ENCODE measurements around the gene CAB39L.
A peak's percentile ranks its signal among the peaks of the same experiment; 100 is the strongest.
"Not testable (repeated sequence)": the region's sequence is repeated elsewhere in the genome, so short reads cannot be mapped to it uniquely, and the experiment has no call there.

CAB39L gene

DNA sequence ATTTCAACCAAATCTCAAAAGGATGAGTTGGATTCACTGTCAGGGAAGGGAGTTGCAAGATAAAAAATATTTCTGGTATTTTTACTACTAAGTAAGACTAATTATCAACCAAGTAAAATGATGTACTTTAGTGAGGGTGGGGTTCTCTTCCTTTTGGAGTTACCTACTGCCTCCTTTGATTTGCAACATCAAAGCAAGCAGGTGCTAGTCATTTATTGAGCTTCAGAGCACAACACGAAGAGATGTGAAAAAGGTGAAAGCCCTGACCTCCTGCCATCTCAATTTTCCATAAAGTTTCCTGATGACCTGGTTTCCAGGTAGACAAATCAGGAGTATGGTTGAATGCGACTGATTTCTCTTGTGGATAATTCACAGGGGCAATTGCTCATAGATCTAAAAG is 100.1 kb downstream of the CAB39L start:
- no peak for DNase-seq

DNA sequence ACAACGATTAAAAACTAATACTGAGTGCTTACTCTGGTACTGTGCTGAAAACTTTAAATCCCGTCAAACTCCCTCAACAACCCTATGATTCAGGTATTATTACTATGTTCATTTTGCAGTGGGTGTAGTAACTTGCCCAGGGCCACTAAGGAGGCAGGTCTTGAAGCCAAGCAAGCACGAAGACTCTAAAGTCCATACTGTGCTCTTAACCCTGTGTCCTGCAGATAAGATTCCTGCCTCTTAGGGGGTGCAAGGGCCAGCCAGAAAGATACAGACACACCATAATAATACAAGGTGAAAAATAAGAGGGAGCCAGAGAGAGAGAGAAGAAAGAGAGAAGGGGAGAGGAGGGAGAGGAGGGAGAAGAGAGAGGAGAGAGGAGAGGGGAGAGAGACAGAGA is 100.6 kb downstream of the CAB39L start:
- no peak for DNase-seq

DNA sequence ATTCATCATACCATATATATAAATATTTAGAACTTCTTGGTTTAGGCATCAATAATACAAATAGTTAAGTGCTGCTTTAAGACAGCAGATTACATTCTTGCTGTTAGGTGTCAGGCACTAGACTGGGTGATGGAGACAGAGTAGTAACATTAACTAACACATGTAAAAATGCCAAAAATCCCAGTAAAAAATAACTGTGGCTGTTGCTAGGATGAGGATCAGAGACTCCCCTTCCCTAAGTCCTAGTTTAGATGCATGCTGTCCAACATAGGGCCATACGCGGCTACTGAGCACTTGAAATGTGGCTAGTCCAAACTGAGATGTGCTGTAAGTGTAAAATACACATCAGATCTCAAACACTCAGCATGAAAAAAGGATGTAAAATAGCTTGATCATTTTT is 101.4 kb downstream of the CAB39L start:
- DNase-seq: no peak

DNA sequence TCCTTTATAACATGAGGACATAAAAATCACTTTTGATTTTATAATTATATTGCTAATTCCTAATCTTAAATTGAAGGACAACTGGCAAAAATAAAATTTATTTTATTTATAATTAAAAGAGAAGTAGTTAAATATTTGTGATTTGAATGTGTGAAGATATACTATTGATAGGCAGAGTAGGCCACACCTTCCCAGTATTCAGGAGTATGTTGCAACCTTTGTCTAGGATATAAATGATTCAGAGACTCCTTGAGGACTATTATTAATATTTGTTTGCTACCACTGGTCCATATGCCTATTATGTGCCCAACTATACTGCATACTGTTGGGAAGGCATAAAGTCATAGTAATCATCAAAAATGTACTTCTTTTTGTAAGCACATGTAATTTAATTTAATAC is 101.9 kb downstream of the CAB39L start:
- no peak for DNase-seq

DNA sequence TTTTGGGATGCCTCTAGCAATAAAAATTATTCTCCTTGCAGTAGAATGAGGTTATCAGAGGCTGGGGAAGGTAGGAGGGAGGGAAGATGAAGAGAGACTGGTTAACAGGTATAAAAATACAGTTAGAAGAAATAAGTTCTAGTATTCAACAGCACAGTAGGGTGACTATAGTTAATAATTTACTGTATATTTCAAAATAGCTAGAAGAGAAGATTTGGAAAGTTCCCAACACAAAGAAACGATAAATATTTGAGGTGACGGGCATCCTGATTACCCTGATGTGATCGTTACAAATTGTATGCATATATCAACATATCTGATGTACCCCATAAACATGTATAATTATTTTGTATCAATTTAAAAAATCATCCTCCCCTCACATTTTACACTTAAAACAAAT is 102.3 kb downstream of the CAB39L start:
- no peak for DNase-seq

DNA sequence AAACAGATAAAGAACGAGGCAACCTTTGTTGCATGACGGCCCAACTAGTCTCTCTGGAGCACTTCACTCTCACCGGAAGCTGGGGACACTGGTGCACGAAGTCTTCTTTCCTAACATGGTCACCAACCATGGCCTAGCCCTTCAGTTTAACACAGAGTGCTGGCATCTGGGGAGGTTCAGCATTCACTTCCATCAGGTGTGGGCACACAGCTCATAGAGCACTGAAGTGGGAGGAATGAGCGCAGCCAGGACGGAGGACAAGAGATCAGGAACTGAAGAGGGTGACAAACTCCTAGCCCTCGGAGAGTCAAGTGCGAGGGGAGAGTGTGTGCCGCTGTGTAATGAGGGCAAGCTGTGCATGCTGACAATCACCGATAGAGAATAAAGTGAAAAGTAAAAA is 103.7 kb downstream of the CAB39L start:
- DNase-seq: no peak

DNA sequence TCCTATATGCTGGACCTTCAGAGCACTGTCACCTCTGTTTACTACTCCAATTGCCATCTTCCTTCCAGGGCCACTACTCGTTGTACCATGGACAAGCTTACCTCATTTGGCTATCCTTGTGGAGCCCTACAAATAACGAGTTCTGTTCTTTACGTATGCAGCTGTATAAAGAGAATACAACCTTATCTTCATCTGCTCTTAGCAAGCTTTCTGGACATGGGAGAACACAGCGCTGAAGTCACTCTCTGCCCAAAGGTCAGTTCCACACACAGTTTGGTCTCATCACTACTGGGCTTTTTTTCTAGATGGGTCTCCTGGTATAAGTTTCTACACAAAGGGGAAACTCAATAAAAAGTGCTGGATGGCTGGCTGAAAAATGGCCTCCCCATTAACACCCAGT is 107.2 kb downstream of the CAB39L start:
- DNase-seq: no peak

DNA sequence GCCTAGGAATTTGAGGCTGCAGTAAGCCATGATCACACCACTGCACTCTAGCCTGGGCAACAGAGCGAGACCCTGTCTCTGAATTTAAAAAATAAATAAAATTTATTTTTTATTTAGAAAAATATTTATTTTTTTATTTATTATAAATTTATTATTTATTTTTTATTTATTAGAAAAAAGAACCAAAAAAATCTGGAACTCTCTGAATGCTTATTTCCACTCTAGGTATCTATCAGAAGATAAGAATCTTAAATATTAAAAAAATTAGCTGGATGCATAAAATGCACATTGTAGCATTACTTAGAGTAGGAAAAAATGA is 113.4 kb downstream of the CAB39L start:
- no peak for DNase-seq

DNA sequence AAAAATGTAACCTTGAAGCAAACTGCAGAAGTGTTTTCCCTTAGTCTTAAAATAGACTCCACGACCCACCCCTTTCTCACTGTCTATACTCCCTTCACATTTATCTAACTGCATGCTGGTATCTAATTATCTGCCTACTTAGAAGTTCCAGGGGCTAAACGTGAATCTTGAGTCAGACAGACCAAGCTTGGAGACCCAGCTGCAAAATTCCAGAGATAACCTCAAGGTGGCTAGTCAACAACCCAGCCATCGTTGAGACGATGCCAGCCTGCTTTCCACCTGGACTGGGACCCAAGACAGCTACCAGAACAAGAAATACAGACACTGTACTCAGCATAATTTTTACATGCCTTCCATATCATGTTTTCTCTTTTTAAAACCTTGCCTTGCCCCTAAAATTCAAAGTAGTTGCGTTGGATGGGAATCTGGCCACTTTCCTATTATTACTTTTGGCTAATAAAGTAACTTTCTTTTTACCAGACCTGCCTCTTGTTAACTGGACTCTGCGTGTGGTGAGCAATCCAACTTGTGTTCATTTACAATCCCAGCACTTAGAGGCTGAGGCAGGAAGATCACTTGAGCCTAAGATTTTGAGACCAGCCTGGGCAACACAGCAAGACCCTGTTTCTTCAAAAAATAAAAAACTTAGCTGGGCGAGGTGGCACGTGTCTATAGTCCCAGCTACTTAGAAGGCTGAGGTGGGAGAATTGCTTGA is 113.9 kb downstream of the CAB39L start:
- DNase-seq: no peak

DNA sequence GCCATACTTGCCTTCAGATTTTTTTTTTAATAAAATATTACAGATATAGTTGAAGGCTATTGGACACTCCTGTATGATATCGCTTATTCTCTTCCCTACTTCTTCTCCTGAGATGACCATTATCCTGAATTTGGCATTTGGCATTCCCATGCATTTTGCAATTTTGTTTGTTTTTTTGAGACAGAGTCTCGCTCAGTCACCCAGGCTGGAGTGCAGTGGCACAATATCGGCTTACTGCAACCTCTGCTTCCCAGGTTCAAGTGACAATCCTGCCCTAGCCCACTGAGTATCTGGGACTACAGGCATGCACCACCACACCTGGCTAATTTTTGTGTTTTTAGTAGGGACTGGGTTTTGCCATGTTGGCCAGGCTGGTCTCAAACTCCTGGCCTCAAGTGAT is 116.7 kb downstream of the CAB39L start:
- not testable (repeated sequence) for DNase-seq

DNA sequence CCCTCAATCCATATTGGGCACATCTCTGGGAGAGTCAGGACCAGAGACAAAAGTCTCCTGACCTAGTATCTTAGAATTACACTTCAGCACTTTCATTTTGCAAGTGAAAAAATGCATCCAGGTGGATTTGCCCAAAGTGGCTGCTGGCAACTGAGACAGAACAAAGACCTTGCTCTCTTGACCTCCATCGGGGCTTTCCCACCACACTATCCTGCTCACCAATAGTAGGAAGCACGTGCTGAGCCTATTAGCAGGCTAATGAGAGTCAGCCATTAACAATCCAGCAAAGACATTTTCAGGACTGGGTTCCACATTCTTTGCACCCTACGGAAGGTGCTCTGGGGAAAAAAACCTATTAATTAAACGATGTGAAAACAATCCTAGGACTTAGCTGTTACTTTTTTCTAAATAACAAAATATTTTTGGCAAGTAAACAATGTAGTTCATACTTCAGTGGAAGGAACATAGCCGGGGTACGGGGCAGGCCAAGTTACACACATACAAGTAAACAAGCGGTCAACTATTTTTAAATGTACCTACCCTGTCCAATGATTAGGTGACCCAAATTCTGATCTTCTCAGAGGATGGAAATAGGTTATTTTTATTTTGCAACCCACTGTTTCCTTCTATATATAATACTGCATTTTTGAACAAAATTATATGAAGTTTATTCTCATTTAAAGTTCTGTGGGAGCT is 117.5 kb downstream of the CAB39L start:
- no peak for DNase-seq

DNA sequence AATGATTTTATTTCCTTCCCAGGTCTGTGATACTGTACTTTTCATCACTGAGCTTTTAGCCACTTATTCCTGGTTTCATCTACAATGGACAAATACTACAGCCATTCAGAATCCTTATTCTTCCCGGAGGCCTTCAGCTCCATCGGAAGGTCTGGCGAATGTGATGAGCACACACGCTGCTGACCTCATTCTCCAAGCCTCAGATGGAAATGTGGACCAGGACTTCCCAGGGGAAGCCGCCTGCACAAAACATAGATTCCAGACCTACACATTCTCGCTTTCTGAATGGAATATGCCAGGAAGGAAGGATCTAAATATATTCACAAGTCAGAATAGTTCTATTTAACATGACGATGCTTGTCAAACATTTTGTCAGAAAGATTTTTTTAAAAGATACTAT is 120.5 kb downstream of the CAB39L start:
- no peak for DNase-seq

DNA sequence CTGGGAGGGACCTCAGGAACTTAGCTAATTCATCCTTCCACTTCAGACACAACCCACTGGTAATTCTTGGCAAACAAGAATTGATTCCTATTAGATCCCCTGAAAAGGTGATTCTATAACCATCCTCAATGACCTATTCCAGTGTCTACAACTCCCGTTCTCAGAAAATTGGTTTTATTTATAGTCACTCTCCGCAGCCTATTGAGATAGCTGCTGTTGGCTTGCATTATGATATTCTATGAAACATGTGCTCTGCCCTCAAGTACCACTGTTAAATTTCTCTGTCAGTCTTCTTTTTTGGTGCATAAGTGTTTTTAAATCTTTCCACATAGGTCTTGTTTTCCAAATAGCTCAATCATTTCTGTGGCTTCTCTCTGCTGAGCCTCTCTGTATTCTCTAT is 121.2 kb downstream of the CAB39L start:
- no peak for DNase-seq

DNA sequence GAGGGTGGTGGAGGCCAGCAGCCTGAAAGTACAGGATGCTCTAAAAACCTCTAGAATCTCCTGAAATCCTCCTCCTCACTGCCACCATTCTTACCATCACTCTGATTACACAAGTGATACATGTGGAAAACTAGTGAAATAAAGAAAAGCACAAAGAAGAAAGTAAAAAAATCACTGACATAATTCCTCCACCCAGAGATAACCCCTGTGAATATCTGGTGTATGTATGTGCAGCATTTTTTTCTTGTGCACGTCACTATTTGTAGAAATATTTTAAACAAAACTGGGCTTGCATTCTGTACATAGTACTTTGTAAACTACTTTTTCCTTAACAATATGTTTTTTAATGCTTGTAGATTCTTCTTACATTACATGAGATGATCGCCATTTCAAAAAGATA is 122.9 kb downstream of the CAB39L start:
- no peak for DNase-seq

DNA sequence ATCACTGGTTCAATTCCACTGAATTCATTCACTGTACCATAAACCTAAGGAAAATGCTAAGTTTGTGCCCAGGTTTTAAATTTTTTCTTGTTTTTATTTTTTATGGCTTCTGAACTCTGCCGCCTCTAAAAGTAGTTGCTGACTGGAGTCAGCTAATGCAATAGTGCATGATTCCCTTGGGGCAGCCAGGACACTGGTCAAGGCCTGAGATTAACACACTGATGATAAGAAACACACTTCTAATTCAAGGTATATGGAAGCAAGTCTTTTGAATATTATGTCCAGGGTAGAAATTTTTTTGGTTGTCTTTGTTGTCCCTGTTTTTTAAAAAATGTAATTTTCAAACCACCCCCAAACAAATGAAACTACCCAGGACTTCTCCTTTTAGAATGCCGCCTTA is 123.9 kb downstream of the CAB39L start:
- DNase-seq: peak in 2 of 4 experiments; percentile 4 to 6

DNA sequence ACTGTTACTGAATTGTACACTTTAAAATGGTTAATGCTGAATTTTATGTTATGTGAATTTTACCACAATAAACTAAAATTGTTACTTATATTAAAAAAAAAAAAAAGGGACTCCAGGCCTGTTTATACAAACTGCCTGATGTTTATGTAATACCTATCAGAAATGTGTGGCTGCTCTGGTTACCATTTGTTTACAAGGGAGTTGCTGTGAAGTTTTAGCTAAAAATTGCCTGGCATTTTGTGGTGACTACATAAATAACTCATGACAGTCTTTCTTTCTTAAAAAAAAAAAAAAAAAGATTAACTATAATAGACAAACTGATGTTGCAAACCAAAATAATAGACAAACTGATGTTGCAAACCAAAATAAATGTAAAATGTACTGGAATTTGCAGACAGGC is 124.3 kb downstream of the CAB39L start:
- DNase-seq: peak in 2 of 4 experiments; percentile 7 to 27

DNA sequence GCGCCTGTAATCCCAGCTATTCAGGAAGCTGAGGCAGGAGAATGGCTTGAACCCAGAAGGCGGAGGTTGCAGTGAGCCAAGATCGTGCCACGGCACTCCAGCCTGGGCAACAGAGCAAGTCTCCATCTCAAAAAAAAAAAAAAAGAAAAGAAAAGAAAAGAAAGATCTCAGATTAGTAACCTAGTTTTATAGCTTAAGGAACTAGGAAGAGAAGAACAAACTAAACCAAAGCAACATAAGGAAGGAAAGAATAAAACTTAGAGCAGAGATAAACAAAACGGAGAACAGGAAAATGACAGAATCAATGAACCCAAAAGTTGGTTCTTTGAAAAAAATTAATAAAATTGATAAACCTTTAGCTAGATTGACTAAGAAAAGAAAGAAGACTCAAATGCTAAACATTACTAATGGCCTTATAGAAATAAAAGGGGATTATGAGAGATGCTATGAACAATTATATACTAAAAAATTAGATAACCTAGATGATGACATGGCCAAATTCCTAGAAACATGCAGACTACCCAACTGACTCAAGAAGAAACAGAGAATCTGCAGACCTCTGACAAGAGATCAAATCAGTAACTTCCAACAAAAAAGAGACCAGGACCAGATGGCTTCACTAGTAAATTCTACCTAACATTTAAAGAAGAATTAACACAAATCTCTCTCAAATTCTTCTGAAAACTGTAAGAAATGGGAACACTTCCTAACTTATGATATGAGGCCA is 127.9 kb downstream of the CAB39L start:
- DNase-seq: no peak

DNA sequence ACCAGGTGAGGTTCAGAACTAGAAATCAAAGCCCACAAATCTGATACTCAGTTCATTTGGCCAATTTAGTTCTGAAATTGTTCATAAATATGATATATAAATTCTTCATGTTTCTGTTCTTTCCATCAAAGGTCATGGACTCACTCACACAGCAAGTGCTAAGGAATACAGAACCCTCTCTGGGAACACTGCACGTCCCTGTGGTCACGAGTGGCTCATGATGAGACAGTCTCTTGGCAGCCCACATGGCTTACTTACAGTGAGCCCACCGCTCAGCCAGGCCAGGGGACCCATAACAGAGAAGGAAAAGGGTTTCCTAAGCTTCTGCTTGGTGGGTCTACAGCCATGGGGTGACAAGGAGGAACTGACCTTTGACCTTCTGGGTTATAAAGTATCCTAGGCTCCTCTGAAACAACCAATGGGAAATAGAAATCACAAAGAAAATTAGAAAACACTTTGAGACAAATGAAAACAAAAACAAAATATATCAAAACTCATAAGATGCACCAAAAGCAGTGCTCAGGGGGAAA is 128.8 kb downstream of the CAB39L start:
- DNase-seq: no peak

DNA sequence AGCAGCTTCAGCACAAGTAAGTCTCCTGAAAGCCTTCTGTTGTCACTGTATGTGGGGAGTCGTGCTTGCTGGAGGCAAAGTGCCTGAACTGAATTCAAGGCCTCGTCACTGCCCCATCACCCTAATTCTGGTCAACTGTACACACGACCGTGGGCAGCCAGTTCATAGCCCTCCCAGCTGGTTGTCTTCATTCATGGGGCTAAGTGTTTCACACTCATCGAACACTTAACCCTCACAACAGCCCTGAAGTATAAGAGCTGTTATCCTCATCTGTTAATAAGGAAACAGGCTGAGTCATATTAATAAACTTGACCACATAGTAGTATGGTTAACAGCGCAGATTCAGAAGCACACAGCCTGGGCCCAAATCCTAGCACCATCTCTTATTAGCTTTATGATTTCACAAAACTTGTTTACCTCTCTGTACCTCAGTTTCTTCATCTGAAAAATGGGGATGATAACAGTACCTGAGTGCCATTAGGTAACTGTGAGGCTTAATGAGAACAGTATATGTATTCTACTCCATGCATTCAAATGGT is 129.5 kb downstream of the CAB39L start:
- no peak for DNase-seq

DNA sequence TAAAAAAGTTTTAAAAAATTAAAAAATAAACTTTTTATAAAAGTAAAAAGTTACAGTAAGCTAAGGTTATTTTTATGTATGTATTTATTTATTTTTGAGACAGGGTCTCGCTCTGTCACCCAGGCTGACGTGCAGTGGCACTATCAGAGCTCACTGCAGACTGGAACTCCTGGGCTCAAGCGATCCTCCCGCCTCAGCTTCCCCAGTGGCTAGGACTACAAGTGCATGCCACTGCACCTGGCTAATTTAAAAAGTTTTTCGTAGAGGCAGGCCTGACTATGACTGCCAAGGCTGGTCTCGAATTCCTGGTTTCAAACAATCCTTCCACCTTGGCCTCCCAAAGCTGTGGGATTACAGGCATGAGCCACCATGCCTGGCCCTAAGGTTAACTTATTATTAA is 132.0 kb downstream of the CAB39L start:
- DNase-seq: no peak

DNA sequence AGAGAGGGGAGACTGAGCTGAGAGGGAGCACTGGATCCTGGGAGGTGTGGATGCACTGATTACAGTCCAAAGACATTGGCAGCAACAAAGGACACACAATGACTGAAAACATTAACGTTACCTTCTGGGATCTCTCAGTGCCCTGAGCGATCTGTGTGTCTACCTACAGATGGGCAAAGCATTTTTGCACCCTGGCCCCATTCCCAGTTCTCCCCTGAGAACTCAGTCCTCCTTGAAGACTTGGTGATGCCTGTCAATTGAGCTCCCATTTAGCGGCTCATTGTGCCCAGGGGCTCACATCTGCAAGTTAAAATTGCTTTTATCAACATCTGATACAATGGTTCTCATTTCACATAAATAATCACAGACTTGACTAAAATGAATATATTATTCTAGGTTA is 133.6 kb downstream of the CAB39L start:
- DNase-seq: no peak

DNA sequence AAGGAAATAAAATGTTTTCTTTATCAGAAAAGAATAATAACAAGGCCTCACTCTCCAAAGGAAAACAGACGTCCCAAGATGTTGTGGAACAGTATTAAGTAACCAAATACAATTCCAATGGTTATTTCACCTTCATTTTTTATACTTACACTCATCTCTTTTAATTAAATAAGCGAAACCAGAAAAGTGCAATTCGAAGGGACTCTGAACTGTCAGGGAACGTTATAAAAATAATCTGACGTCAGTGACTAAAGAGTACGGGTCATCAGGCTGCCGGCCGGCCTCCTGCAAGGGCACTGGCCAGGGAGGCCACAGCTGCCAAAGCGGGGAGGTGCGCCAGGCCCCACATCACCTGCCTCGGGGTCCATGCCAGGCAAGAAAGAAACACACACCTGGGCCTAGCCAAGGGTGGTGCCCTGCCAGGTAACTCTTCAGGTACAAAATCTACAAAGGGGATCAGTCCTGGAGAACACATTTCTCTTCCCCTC is 134.9 kb downstream of the CAB39L start:
- DNase-seq: no peak

DNA sequence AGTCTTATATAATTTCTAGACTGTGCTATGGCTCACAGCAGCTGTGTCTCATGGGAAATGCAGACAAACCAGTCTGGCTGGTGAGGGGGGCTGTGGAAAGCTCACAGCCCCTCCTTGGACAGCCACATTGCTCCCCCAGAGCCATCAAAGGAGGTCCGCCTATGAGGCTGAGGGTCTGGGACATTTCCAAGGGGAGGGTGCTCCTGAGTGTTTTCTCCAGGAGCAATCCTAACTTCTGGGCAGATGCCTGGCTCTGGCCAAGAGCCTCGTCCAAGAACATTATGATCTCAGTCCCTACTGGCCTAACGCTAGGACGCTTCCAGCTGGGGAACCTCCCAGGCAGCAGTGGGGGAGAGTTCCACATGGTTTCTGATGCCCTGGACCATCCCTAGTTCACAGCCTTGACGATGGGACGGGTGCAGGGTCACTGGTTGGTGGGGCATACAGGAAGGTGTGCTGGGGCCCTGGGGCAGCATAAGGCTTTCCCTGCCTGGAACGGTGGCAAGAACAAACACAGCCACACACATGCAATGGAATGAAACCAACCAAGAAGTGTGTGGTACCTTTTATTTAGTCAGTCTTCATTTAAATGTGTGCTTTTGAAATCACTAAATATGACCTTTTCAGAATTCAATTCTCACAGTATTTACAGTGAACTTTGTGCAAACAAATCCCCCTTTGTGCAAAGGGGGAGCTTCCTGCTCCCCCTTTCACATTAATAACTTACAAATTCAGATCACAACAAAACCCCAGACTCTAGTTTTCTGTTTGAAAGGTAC is 135.6 kb downstream of the CAB39L start:
- no peak for DNase-seq
